A549 treated with Hydrocortisone at 1 μM for 4 hours (cell line): Measurements from ENCODE around the gene HOXA13. TPM values are rescaled to one million over a fixed set of nuclear protein-coding genes. Genes with fewer than 3 reads are reported as not detected.

Experiments
- total RNA-seq: library from RNA; stranded (reverse); fragments of 200-300 nt; extraction: Qiagen RNA extraction; gene quantifications from 5 replicates; pipeline ENCODE4 v1.2.3, GENCODE V29; 2022

HOXA13 gene
- total RNA-seq: 2.0 to 2.7 TPM (median 2.2 TPM) in 5 replicates

DNA sequence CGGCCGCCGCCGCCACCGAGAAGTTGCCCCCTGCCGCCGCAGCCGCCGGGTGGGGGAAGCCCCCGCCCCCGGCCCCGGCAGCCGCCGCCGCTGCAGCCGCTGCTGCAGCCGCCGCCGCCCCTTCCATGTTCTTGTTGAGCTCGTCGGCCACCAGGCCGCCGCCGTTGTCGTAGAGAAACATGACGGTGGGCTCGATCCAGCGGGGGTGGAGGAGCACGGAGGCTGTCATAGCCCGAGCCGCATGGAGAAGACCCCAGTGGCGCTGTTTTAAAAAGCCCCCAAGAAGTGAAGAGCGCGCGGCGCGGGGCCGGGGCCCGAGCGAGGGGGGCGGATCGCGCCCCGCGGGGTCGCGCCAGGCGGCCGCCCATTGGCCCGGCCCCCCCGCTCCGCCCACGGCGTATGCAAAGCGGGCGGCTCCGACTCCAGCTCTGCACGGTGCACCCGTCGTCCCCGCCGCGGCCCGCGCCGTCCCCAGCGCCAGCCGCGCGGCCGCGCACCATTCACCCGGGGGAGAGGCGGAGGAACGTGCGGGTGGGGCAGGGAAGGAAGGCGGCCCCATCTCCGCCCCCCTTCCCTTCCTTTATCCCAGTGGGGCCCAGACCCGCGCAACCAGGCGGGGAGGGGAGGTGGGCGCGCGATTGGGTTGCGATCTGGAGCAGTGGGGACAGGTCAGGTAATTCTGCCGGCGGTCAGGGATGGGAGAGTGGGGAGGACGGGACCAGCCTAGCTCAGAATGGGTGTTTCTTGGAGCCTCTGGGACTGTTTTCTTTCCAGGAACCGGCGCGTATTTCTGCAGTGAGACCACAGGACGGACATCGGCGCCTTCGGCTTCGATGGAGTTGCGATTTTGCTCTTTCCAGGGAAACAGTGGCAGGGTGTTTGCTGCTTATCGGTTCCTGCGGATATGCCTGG, at the start of gene HOXA13:
Gene HOXA13, minus strand, starts transcription at position 243 of the 912 bp plus-strand sequence. Its CDS starts 14 bp downstream, at position 229.

GRCh38 chr7:27242555-27243339, 42.9 kb upstream of the HOXA13 start, which contains the start of gene EVX1:
TSS of gene EVX1 (plus strand) at chr7:27242802. CDS start at chr7:27243031, 229 bp downstream.

GRCh38 chr7:27185013-27185853, 14.7 kb downstream of the HOXA13 start, which contains the start of gene HOXA11:
TSS of gene HOXA11 (minus strand) at chr7:27185232. CDS start at chr7:27185144, 88 bp downstream.

DNA sequence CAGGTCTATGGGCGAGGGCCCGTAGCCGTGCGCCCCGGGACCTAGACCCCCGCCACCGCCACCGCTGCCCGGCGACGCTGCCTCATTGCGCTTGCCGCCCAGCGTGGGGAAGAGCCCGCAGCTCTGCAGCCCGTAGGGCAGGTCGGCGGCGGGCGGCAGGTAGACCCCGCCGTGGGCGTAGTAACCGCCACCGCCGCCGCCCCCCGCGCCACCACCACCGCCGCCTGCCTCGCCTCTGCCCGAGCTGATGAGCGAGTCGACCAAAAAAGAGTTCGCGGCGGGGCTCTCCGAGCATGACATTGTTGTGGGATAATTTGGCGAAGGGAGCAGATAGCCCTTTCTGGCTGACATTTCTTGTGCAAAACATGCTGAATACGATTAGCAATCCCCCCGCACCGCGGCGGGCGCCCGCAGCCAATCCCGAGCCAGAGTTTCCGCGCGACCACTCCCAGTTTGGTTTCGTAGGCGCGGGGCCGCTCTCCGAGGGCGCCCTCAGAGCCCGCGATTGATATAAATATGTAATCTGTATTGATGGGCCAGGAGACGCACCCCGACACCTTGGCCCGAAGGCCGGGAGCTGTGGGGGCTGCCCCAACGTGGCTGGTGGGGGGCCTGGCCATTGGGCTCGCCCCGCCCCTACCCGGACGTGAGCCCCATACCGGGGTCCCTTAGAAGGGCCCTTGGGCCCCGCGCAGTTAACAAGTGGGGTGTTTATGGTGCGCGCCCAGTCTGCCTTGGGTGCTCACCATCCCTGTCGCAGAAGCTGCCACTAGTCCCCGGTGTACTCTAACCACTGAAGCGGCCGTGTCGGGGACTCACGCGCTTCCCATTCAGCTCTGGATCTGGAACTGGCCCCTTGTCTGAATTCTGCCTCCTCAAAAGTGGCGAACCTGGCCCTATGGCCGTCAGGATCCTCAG, 25.7 kb downstream of the HOXA13 start, which contains the start of gene HOXA10:
Gene HOXA10, minus strand, starts transcription at position 365 of the 918 bp plus-strand sequence. Its CDS starts 14 bp downstream, at position 351.

GRCh38 chr7:27165089-27165995, 34.5 kb downstream of the HOXA13 start, which contains the start of gene HOXA9:
TSS of gene HOXA9 (minus strand) at chr7:27165537. CDS start at chr7:27165457, 80 bp downstream.

DNA sequence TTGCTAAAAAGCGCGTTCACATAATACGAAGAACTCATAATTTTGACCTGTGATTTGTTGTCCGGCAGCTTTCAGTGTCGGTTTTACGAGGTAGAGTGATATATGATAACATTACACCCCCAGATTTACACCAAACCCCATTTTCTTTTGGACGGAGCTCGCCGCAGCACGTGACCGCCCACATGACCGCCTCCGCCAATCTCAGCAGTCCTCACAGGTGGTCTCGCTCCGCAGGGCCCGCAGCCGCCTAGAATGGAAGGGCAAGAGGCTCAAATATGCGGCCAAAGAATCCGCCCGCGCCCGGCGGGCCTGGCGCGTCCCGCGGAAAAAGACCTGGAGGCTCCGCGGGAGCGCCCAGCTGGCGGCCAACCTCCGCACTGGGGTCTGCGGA, 43.4 kb downstream of the HOXA13 start, which contains the start of gene HOXA7:
Gene HOXA7, minus strand, starts transcription at position 168 of the 391 bp plus-strand sequence. Its CDS starts 130 bp downstream, at position 38.

DNA sequence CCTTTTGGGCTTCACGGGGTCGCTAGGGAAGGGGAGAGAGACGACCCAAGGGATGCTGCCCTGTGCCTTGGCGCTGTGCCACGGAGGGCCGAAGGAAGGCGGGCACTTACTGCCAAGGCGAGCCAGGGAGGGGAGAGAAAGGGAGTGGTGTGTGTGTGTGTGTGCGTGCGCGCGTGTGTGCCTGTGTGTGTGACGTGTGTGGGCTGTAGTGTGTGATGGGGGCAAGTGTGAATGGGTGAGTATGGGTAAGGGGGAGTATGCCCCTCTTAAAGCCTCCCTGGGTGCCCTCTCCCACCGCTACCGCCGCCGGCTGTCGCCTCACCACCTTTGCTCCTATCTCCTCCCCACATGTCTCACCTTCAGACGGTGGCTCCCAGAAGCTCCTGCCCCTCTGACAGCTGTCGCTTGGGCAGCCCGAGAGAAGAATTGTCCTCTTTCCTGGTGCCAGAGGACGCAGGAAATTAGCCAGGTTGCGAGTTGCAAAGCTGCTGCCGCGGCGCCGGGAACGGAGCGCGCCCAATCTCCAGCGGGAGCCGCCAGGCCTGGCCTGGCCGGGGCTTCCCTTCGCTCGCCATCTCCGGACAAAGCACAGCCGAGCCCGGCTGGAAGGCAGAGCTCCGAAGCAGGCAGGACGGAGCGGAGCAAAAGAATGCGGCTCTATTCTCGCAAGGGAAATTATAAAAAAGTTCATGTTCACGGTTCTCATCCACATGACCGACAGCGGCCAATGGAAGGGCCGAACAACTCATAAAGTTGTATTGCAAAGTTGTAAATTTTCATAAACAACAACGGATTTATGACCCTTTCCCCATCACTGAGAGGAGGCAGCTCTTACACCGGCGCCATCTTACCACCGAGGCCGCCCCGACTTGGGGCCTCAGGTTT, 47.7 kb downstream of the HOXA13 start, which contains the start of gene HOXA3:
Gene HOXA3, minus strand, starts transcription at position 653 of the 885 bp plus-strand sequence. CDS start 41,943 bp downstream, outside the sequence.

GRCh38 chr7:27147199-27148030, 52.5 kb downstream of the HOXA13 start, which contains the start of gene HOXA6:
TSS of gene HOXA6 (minus strand) at chr7:27147774. CDS start at chr7:27147749, 25 bp downstream.

Other genes starting within 250 kb of the HOXA13 start
- 2.4 to 3.6 TPM (median 3.3 TPM) in 5 replicates for gene HOXA1, start 104.1 kb downstream of the HOXA13 start, total RNA-seq
- gene HOXA2, start 97.4 kb downstream of the HOXA13 start, total RNA-seq: 0.53 to 0.81 TPM (median 0.69 TPM) in 5 replicates
- 1.4 to 2.3 TPM (median 1.7 TPM) in 5 replicates for gene HOXA4, start 69.3 kb downstream of the HOXA13 start, total RNA-seq
- 4.1 to 5.9 TPM (median 4.2 TPM) in 5 replicates for gene HOXA5, start 56.4 kb downstream of the HOXA13 start, total RNA-seq
- gene HOXA6, start 52.3 kb downstream of the HOXA13 start, total RNA-seq: 1.1 to 1.6 TPM (median 1.3 TPM) in 5 replicates
- 3.7 to 6.1 TPM (median 5.6 TPM) in 5 replicates for gene HOXA3, start 47.5 kb downstream of the HOXA13 start, total RNA-seq
- gene HOXA7, start 43.4 kb downstream of the HOXA13 start, total RNA-seq: 4.2 to 5.2 TPM (median 4.8 TPM) in 5 replicates
- 0.32 to 0.67 TPM (median 0.54 TPM) in 5 replicates for gene HOXA9, start 34.6 kb downstream of the HOXA13 start, total RNA-seq
- 5.4 to 7.8 TPM (median 6.3 TPM) in 5 replicates for gene HOXA10, start 25.8 kb downstream of the HOXA13 start, total RNA-seq
- 0.58 to 0.68 TPM (median 0.63 TPM) in 5 replicates for gene HOXA11, start 14.9 kb downstream of the HOXA13 start, total RNA-seq
- gene EVX1, start 42.7 kb upstream of the HOXA13 start, total RNA-seq: 0.07 to 0.22 TPM (median 0.13 TPM) in 5 replicates